ENCODE data around the gene ZNF248. TPM values are rescaled to one million over a fixed set of nuclear protein-coding genes. Genes with fewer than 3 reads are reported as not detected.
"Not testable (repeated sequence)": the region's sequence is repeated elsewhere in the genome, so short reads cannot be mapped to it uniquely, and the experiment has no call there.

The ZNF248 gene
- total RNA-seq, 1 donor from 2014 or later = 67.4 TPM

- no peak for DNase-seq
These were observed 118.2 kb downstream of the ZNF248 start for GRCh38 chr10:37739181-37739580.

GRCh38 chr10:37738241-37738640 is 119.2 kb downstream of the ZNF248 start:
- DNase-seq = not testable (repeated sequence)

- no peak for DNase-seq
These were observed 120.1 kb downstream of the ZNF248 start for GRCh38 chr10:37737336-37737735.

GRCh38 chr10:37736120-37736519 is 121.3 kb downstream of the ZNF248 start:
- DNase-seq = no peak

- no peak for DNase-seq
These were observed 122.4 kb downstream of the ZNF248 start for GRCh38 chr10:37734971-37735370.

Other genes starting within 250 kb of the ZNF248 start
- gene ZNF25, start 119.0 kb upstream of the ZNF248 start, total RNA-seq = 66.8 TPM
- 70.5 TPM for gene ZNF33A, start 153.1 kb upstream of the ZNF248 start, total RNA-seq
- 26.8 TPM for gene ZNF37A, start 236.7 kb upstream of the ZNF248 start, total RNA-seq